Transverse colon (tissue), 4 donors: Measurements from ENCODE around the gene PHLDB2. TPM values are rescaled to one million over a fixed set of nuclear protein-coding genes. Genes with fewer than 3 reads are reported as not detected.

ENCODE experiments used
- DNase-seq: peaks from one replicate; pipeline ENCODE4 v3.0.0-alpha.2; 2019
- H3K27ac ChIP-seq, 4 donors: fragments of 200-600 bp; sonication (generic); 2 replicates each; pipeline ENCODE4 v1.5.1; 2016 to 2018; ENCODE audit warnings: inconsistent platforms in 4 of 4
- H3K27me3 ChIP-seq: fragments of 200-600 bp; sonication (generic); 2 replicates; pipeline ENCODE4 v1.5.1; 2017; ENCODE audit warnings: inconsistent platforms
- H3K36me3 ChIP-seq, 4 donors: fragments of 200-600 bp; sonication (generic); 2 replicates each; pipeline ENCODE4 v1.5.1; 2017 to 2019; ENCODE audit warnings: inconsistent platforms in 4 of 4
- H3K4me1 ChIP-seq, 4 donors: fragments of 200-600 bp; sonication (generic); 2 replicates each; pipeline ENCODE4 v1.5.1; 2017 to 2020; ENCODE audit warnings: inconsistent platforms in 4 of 4
- H3K4me3 ChIP-seq, 4 donors: fragments of 200-600 bp; sonication (generic); 1 replicate in 1 of 4; 2 replicates in 3 of 4; pipeline versions ENCODE4 v1.5.1 to v1.6.1; 2017 to 2019; ENCODE audit warnings: inconsistent platforms in 4 of 4
- H3K9me3 ChIP-seq, 2 donors: fragments of 200-600 bp; sonication (generic); 2 replicates each; pipeline ENCODE4 v1.5.1; 2017 to 2019; ENCODE audit warnings: inconsistent platforms in 2 of 2
- CTCF ChIP-seq, 5 experiments: fragments of 200-600 bp in 3 of 5; fragments of 450-650 bp in 2 of 5; sonication (generic) in 3 of 5; IDR thresholded peaks; 1 replicate in 2 of 5; 2 replicates in 3 of 5; pipeline ENCODE4 v1.5.1; 2016 to 2017; ENCODE audit warnings: antibody characterized with exemption in 5 of 5, inconsistent platforms in 3 of 5, mild to moderate bottlenecking in 2 of 5, moderate library complexity in 1 of 5
- EP300 ChIP-seq: sonication (generic); formaldehyde crosslinking; IDR thresholded peaks from one replicate; pipeline ENCODE4 v1.6.1; 2017; ENCODE audit warnings: antibody characterized with exemption, low read depth
- POLR2A ChIP-seq: fragments of 450-650 bp; IDR thresholded peaks from one replicate; pipeline ENCODE4 v1.6.1; 2016; ENCODE audit warnings: antibody characterized with exemption, mild to moderate bottlenecking, moderate library complexity
- POLR2AphosphoS5 ChIP-seq, 3 donors: sonication (generic); formaldehyde crosslinking; IDR thresholded peaks; one replicate each; pipeline ENCODE4 v1.6.1; 2016; ENCODE audit warnings: antibody characterized with exemption in 3 of 3
- WGBS, 2 donors: methylation state at CpG; one replicate each; pipeline ENCODE4 v1.1.5; 2018; ENCODE audit warnings: low coverage in 1 of 2; 5-methylcytosine and 5-hydroxymethylcytosine counted together
- in situ Hi-C, 4 donors: fragments of 200-750 bp; cut with MboI; loops; one replicate each; pipeline versions ENCODE4 v1.15.0 to v1.15.1; 2017; ENCODE audit warnings: low sequenced_read_pairs in 3 of 4, low pct_ligation_motif_present in 1 of 4, low pct_unique_long_range_greater_than_20kb in 1 of 4
- intact Hi-C: fragments of 100-400 bp; cut with DNase I; formaldehyde crosslinking; loops from one replicate; pipeline ENCODE4 v1.15.1; 2023; ENCODE audit warnings: low total_unique reads
- total RNA-seq, 4 donors: library from RNA; depleted of rRNA; stranded (reverse); fragments of >200 nt; gene quantifications; one replicate each; pipeline ENCODE4 v1.1.0, GENCODE V29; 2016

The PHLDB2 gene
- total RNA-seq, 4 donors from 2014 or later: 20.3 to 43.8 (median 24.5) TPM

GRCh38 chr3:111862974-111863373 lies 3.9 kb downstream of the PHLDB2 start:
- DNase-seq: no peak
- H3K27ac ChIP-seq: peak overlapping the region; percentile 49 to 92 (median 90)
- 64 to 81% methylated on average over 3 of the region's 3 CpGs for WGBS, 2 donors
- H3K36me3 ChIP-seq: no peaks in the 10 kb centered on the region
- H3K9me3 ChIP-seq: no peaks in the 10 kb centered on the region
- TF ChIP-seq EP300 (no peak), POLR2AphosphoS5 (IDR thresholded peaks at IDR 0.05) (no peak), POLR2A (no peak), CTCF (IDR thresholded peaks at IDR 0.05) (no peak)
- H3K4me1 ChIP-seq: peaks cover 0 to 40% (median 16%) of the 10 kb centered on the region in 4 donors
- no peak overlapping the region for H3K4me3 ChIP-seq
- peaks cover 10% of the 10 kb centered on the region for H3K27me3 ChIP-seq
- in situ Hi-C loops (loop anchor here in 1 of 4 donors (10.0 kb wide), 1 partner anchor 138 kb away; no protein-coding TSS in a partner anchor), intact Hi-C loops (loop anchor here (5.0 kb wide), 1 partner anchor 104 kb away; no protein-coding TSS in a partner anchor)

- Histone ChIP-seq H3K27me3 (peaks cover 3% of the 10 kb centered on the region), H3K9me3 (no peaks in the 10 kb centered on the region), H3K27ac (peak overlapping the region; percentile 49 to 92 (median 90)), H3K4me1 (peaks cover 0 to 45% (median 18%) of the 10 kb centered on the region in 4 donors), H3K36me3 (no peaks in the 10 kb centered on the region), H3K4me3 (no peak overlapping the region)
- WGBS, 2 donors: 66 to 73% methylated on average over 2 of the region's 2 CpGs
- intact Hi-C loops: loop anchor here (5.0 kb wide), 1 partner anchor 103 kb away; no protein-coding TSS in a partner anchor
- in situ Hi-C loops: loop anchor here in 1 of 4 donors (10.0 kb wide), 1 partner anchor 139 kb away; no protein-coding TSS in a partner anchor
- no peak for TF ChIP-seq POLR2AphosphoS5 (IDR thresholded peaks at IDR 0.05)
- TF ChIP-seq EP300: no peak
- TF ChIP-seq POLR2A: no peak
- no peak for TF ChIP-seq CTCF (IDR thresholded peaks at IDR 0.05)
- no peak for DNase-seq
Observed at GRCh38 chr3:111863942-111864694, 5.1 kb downstream of the PHLDB2 start.

GRCh38 chr3:111864821-111865656 lies 6.0 kb downstream of the PHLDB2 start:
- Histone ChIP-seq H3K4me3 (no peak overlapping the region), H3K27me3 (no peaks in the 10 kb centered on the region), H3K9me3 (no peaks in the 10 kb centered on the region), H3K36me3 (no peaks in the 10 kb centered on the region), H3K4me1 (peaks cover 0 to 48% (median 13%) of the 10 kb centered on the region in 4 donors), H3K27ac (peak overlapping the region; percentile 49 to 92 (median 90))
- intact Hi-C loops (loop anchor here (5.0 kb wide), 1 partner anchor 102 kb away; no protein-coding TSS in a partner anchor), in situ Hi-C loops (loop anchor here in 1 of 4 donors (10.0 kb wide), 1 partner anchor 140 kb away; no protein-coding TSS in a partner anchor)
- WGBS, 2 donors: 63 to 65% methylated on average over 5 to 6 of the region's 6 CpGs
- TF ChIP-seq POLR2AphosphoS5 (IDR thresholded peaks at IDR 0.05) (peak in 1 of 3 donors; percentile 37), CTCF (IDR thresholded peaks at IDR 0.05) (peak in 1 of 5 experiments; percentile 12), POLR2A (no peak)
- no peak for DNase-seq
